ENCODE data around the gene KLHL24. TPM values are rescaled to one million over a fixed set of nuclear protein-coding genes. Genes with fewer than 3 reads are reported as not detected.
"Not testable (repeated sequence)": the region's sequence is repeated elsewhere in the genome, so short reads cannot be mapped to it uniquely, and the experiment has no call there.

Gene KLHL24
- polyA plus RNA-seq: 10 to 100 TPM; 33.4 to 52.5 (median 49.8) TPM

GRCh38 chr3:183635431-183636220, at the start of gene KLHL24:
Gene KLHL24, plus strand, starts transcription at chr3:183635623. Its CDS starts 14,734 bp downstream, at chr3:183650357.
- Mint-ChIP-seq H3K36me3 (no peaks in the 10 kb centered on the region), H3K4me1 (peaks cover 40 to 51% of the 10 kb centered on the region in 2 donors), H3K4me3 (peak within 1 kb of the TSS; percentile 93 to 96 (median 95)), H3K27me3 (ENCODE audit: low read depth in 3 of 3) (peaks cover 11 to 21% (median 14%) of the 10 kb centered on the region in 3 donors), H3K27ac (peak within 1 kb of the TSS; percentile 87 to 97 (median 96)), H3K9me3 (no peaks in the 10 kb centered on the region)
- peak; percentile 90 to 91 (median 91) for DNase-seq

- H3K9me3 Mint-ChIP-seq: peaks cover 0 to 1% (median 0%) of the 10 kb centered on the region in 6 donors
- H3K36me3 Mint-ChIP-seq: no peaks in the 10 kb centered on the region
- peak overlapping the region in 1 of 6 donors; percentile 6 for H3K27ac Mint-ChIP-seq
- no peak for DNase-seq
- H3K4me3 Mint-ChIP-seq: no peak overlapping the region
- H3K27me3 Mint-ChIP-seq (ENCODE audit: low read depth in 3 of 3): peaks cover 0 to 1% (median 1%) of the 10 kb centered on the region in 3 donors
- peaks cover 12 to 16% of the 10 kb centered on the region in 2 donors for H3K4me1 Mint-ChIP-seq
Measured at GRCh38 chr3:183586477-183586876, 48.9 kb upstream of the KLHL24 start.

- DNase-seq: no peak
- Mint-ChIP-seq H3K4me3 (no peak overlapping the region), H3K27me3 (ENCODE audit: low read depth in 3 of 3) (peaks cover 0 to 3% (median 1%) of the 10 kb centered on the region in 3 donors), H3K9me3 (peaks cover 0 to 1% (median 0%) of the 10 kb centered on the region in 6 donors), H3K4me1 (peaks cover 17 to 22% of the 10 kb centered on the region in 2 donors), H3K36me3 (no peaks in the 10 kb centered on the region), H3K27ac (peak overlapping the region in 1 of 6 donors; percentile 37)
Measured at GRCh38 chr3:183587336-183587735, 48.1 kb upstream of the KLHL24 start.

GRCh38 chr3:183590442-183590841, 45.0 kb upstream of the KLHL24 start:
- H3K4me1 Mint-ChIP-seq: peaks cover 17 to 24% of the 10 kb centered on the region in 2 donors
- DNase-seq: no peak
- H3K27me3 Mint-ChIP-seq (ENCODE audit: low read depth in 3 of 3): peaks cover 0 to 3% (median 1%) of the 10 kb centered on the region in 3 donors
- H3K9me3 Mint-ChIP-seq: peaks cover 0 to 1% (median 0%) of the 10 kb centered on the region in 6 donors
- H3K27ac Mint-ChIP-seq: no peak overlapping the region
- H3K36me3 Mint-ChIP-seq: no peaks in the 10 kb centered on the region
- no peak overlapping the region for H3K4me3 Mint-ChIP-seq

GRCh38 chr3:183591881-183592521, 43.4 kb upstream of the KLHL24 start:
- H3K4me3 Mint-ChIP-seq: peak overlapping the region in 4 of 5 donors; percentile 39 to 80 (median 68)
- peak overlapping the region in 1 of 6 donors; percentile 58 for H3K27ac Mint-ChIP-seq
- DNase-seq: peak; percentile 19 to 26 (median 20)
- peaks cover 0 to 6% (median 3%) of the 10 kb centered on the region in 3 donors for H3K27me3 Mint-ChIP-seq (ENCODE audit: low read depth in 3 of 3)
- no peaks in the 10 kb centered on the region for H3K36me3 Mint-ChIP-seq
- peaks cover 0 to 5% (median 0%) of the 10 kb centered on the region in 6 donors for H3K9me3 Mint-ChIP-seq
- peaks cover 10 to 15% of the 10 kb centered on the region in 2 donors for H3K4me1 Mint-ChIP-seq

- H3K9me3 Mint-ChIP-seq: peaks cover 0 to 10% (median 4%) of the 10 kb centered on the region in 6 donors
- H3K27me3 Mint-ChIP-seq (ENCODE audit: low read depth in 3 of 3): peaks cover 0 to 6% (median 2%) of the 10 kb centered on the region in 3 donors
- peaks cover 0 to under 1% (median under 1%) of the 10 kb centered on the region in 3 donors for H3K36me3 Mint-ChIP-seq
- no peak overlapping the region for H3K27ac Mint-ChIP-seq
- H3K4me1 Mint-ChIP-seq: peaks cover 6 to 8% of the 10 kb centered on the region in 2 donors
- no peak overlapping the region for H3K4me3 Mint-ChIP-seq
- DNase-seq: no peak
Measured at GRCh38 chr3:183592821-183593220, 42.6 kb upstream of the KLHL24 start.

GRCh38 chr3:183594636-183595035, 40.8 kb upstream of the KLHL24 start:
- peaks cover 7 to 8% (median 8%) of the 10 kb centered on the region in 3 donors for H3K36me3 Mint-ChIP-seq
- H3K27ac Mint-ChIP-seq: no peak overlapping the region
- peaks cover 6 to 8% of the 10 kb centered on the region in 2 donors for H3K4me1 Mint-ChIP-seq
- H3K9me3 Mint-ChIP-seq: peaks cover 2 to 20% (median 13%) of the 10 kb centered on the region in 6 donors
- DNase-seq: no peak
- peaks cover 0 to 10% (median 4%) of the 10 kb centered on the region in 3 donors for H3K27me3 Mint-ChIP-seq (ENCODE audit: low read depth in 3 of 3)
- H3K4me3 Mint-ChIP-seq: no peak overlapping the region

GRCh38 chr3:183597959-183598358, 37.5 kb upstream of the KLHL24 start:
- Mint-ChIP-seq H3K27ac (no peak overlapping the region), H3K27me3 (ENCODE audit: low read depth in 3 of 3) (peaks cover 0 to 7% (median 4%) of the 10 kb centered on the region in 3 donors), H3K4me1 (no peaks in the 10 kb centered on the region), H3K9me3 (peaks cover 2 to 20% (median 13%) of the 10 kb centered on the region in 6 donors), H3K4me3 (no peak overlapping the region), H3K36me3 (peaks cover 7 to 8% (median 8%) of the 10 kb centered on the region in 3 donors)
- no peak for DNase-seq

GRCh38 chr3:183611326-183611725, 24.1 kb upstream of the KLHL24 start:
- not testable (repeated sequence) for H3K4me1 Mint-ChIP-seq; DNase-seq; H3K9me3 Mint-ChIP-seq; H3K4me3 Mint-ChIP-seq; H3K36me3 Mint-ChIP-seq; H3K27me3 Mint-ChIP-seq (ENCODE audit: low read depth in 3 of 3); H3K27ac Mint-ChIP-seq

- Mint-ChIP-seq H3K27ac (no peak overlapping the region), H3K27me3 (ENCODE audit: low read depth in 3 of 3) (peaks cover 0 to 2% (median 2%) of the 10 kb centered on the region in 3 donors), H3K4me1 (no peaks in the 10 kb centered on the region), H3K4me3 (no peak overlapping the region), H3K9me3 (no peaks in the 10 kb centered on the region), H3K36me3 (no peaks in the 10 kb centered on the region)
- no peak for DNase-seq
Measured at GRCh38 chr3:183613366-183614285, 21.8 kb upstream of the KLHL24 start.

- DNase-seq: no peak
- Mint-ChIP-seq H3K27ac (no peak overlapping the region), H3K36me3 (no peaks in the 10 kb centered on the region), H3K9me3 (no peaks in the 10 kb centered on the region), H3K27me3 (ENCODE audit: low read depth in 3 of 3) (peaks cover 2 to 5% (median 4%) of the 10 kb centered on the region in 3 donors), H3K4me1 (no peaks in the 10 kb centered on the region), H3K4me3 (no peak overlapping the region)
Measured at GRCh38 chr3:183618542-183618941, 16.9 kb upstream of the KLHL24 start.

GRCh38 chr3:183619010-183619409, 16.4 kb upstream of the KLHL24 start:
- Mint-ChIP-seq H3K4me1 (no peaks in the 10 kb centered on the region), H3K9me3 (no peaks in the 10 kb centered on the region), H3K27me3 (ENCODE audit: low read depth in 3 of 3) (peaks cover 2 to 5% (median 4%) of the 10 kb centered on the region in 3 donors), H3K36me3 (no peaks in the 10 kb centered on the region), H3K27ac (no peak overlapping the region), H3K4me3 (no peak overlapping the region)
- no peak for DNase-seq

GRCh38 chr3:183619624-183620251, 15.7 kb upstream of the KLHL24 start:
- Mint-ChIP-seq H3K27ac (no peak overlapping the region), H3K27me3 (ENCODE audit: low read depth in 3 of 3) (peaks cover 2 to 5% (median 4%) of the 10 kb centered on the region in 3 donors), H3K4me3 (no peak overlapping the region), H3K9me3 (no peaks in the 10 kb centered on the region), H3K36me3 (no peaks in the 10 kb centered on the region), H3K4me1 (no peaks in the 10 kb centered on the region)
- no peak for DNase-seq

Data from immature natural killer cell (primary cell).